Uterus (tissue), 2 donors: ENCODE results near the gene FABP6.

ENCODE experiments used
- CTCF ChIP-seq, 4 experiments: fragments of 200-600 bp in 2 of 4; fragments of 450-650 bp in 2 of 4; sonication (generic) in 2 of 4; IDR thresholded peaks; one replicate each; pipeline ENCODE4 v1.5.1; 2016 to 2019; ENCODE audit warnings: antibody characterized with exemption in 4 of 4, mild to moderate bottlenecking in 2 of 4, moderate library complexity in 1 of 4
- POLR2A ChIP-seq, 2 donors: fragments of 450-650 bp; IDR thresholded peaks; one replicate each; pipeline ENCODE4 v1.6.1; 2016; ENCODE audit warnings: antibody characterized with exemption in 2 of 2, mild to moderate bottlenecking in 1 of 2, moderate library complexity in 1 of 2

- TF ChIP-seq CTCF (IDR thresholded peaks at IDR 0.05) (no peak), POLR2A (IDR thresholded peaks at IDR 0.05) (no peak)
These were observed 37.5 kb downstream of the FABP6 start for GRCh38 chr5:160266752-160267345.
